ENCODE results near the gene NTHL1. TPM values are rescaled to one million over a fixed set of nuclear protein-coding genes. Genes with fewer than 3 reads are reported as not detected.

The NTHL1 gene
- total and polyA plus RNA-seq, 2 experiments from 2014 or later, result 84.6 to 87.9 TPM

DNA sequence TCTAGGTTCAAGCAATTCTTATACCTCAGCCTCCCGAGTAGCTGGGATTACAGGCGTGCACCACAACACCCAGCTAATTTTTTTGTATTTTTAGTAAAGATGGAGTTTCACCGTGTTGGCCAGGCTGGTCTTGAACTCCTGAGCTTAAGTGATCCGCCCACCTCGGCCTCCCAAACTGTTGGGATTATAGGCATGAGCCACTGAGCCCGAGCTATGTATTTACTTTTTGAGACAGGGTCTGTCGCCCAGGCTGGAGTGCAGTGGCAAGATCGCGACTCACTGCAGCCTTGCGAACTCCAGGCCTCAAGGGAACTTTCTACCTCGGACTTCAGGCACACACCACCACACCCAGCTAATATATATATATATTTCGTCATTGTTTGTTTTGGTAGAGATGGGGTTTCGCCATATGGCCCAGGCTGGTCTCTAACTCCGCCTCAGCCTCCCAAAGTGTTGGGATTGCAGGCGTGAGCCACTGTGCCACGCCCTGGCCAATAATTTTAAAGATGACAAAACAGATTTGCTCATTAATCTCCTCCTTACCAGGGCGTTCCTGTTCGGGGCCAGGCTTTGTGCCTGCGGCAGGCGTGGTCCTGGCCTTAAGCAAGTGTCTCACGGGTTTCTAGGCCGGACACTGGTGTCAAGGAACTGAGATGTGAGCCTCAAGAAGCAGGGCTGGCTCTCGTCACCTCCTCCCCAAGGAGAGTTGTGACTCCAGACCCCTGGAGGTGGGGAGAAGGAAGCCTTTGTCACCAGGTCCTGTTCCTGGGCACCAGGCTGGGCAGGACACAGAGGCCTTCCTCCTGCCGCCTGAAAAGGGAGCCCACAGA is 32.3 kb downstream of the NTHL1 start (continued):
- TF ChIP-seq, protein P1, sequence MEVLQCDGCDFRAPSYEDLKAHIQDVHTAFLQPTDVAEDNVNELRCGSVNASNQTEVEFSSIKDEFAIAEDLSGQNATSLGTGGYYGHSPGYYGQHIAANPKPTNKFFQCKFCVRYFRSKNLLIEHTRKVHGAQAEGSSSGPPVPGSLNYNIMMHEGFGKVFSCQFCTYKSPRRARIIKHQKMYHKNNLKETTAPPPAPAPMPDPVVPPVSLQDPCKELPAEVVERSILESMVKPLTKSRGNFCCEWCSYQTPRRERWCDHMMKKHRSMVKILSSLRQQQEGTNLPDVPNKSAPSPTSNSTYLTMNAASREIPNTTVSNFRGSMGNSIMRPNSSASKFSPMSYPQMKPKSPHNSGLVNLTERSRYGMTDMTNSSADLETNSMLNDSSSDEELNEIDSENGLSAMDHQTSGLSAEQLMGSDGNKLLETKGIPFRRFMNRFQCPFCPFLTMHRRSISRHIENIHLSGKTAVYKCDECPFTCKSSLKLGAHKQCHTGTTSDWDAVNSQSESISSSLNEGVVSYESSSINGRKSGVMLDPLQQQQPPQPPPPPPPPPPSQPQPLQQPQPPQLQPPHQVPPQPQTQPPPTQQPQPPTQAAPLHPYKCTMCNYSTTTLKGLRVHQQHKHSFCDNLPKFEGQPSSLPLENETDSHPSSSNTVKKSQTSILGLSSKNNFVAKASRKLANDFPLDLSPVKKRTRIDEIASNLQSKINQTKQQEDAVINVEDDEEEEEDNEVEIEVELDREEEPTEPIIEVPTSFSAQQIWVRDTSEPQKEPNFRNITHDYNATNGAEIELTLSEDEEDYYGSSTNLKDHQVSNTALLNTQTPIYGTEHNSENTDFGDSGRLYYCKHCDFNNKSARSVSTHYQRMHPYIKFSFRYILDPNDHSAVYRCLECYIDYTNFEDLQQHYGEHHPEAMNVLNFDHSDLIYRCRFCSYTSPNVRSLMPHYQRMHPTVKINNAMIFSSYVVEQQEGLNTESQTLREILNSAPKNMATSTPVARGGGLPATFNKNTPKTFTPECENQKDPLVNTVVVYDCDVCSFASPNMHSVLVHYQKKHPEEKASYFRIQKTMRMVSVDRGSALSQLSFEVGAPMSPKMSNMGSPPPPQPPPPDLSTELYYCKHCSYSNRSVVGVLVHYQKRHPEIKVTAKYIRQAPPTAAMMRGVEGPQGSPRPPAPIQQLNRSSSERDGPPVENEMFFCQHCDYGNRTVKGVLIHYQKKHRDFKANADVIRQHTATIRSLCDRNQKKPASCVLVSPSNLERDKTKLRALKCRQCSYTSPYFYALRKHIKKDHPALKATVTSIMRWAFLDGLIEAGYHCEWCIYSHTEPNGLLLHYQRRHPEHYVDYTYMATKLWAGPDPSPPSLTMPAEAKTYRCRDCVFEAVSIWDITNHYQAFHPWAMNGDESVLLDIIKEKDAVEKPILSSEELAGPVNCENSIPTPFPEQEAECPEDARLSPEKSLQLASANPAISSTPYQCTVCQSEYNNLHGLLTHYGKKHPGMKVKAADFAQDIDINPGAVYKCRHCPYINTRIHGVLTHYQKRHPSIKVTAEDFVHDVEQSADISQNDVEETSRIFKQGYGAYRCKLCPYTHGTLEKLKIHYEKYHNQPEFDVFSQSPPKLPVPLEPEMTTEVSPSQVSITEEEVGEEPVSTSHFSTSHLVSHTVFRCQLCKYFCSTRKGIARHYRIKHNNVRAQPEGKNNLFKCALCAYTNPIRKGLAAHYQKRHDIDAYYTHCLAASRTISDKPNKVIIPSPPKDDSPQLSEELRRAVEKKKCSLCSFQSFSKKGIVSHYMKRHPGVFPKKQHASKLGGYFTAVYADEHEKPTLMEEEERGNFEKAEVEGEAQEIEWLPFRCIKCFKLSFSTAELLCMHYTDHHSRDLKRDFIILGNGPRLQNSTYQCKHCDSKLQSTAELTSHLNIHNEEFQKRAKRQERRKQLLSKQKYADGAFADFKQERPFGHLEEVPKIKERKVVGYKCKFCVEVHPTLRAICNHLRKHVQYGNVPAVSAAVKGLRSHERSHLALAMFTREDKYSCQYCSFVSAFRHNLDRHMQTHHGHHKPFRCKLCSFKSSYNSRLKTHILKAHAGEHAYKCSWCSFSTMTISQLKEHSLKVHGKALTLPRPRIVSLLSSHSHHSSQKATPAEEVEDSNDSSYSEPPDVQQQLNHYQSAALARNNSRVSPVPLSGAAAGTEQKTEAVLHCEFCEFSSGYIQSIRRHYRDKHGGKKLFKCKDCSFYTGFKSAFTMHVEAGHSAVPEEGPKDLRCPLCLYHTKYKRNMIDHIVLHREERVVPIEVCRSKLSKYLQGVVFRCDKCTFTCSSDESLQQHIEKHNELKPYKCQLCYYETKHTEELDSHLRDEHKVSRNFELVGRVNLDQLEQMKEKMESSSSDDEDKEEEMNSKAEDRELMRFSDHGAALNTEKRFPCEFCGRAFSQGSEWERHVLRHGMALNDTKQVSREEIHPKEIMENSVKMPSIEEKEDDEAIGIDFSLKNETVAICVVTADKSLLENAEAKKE (CRISPR knock-in tag; IDR thresholded peaks at IDR 0.05), result no peak
- no peak for TF ChIP-seq POLR2AphosphoS5 (IDR thresholded peaks at IDR 0.05; ENCODE audit: low read depth)
- TF ChIP-seq EZH2 (IDR thresholded peaks at IDR 0.05; ENCODE audit: low read depth, unreplicated experiment), result no peak
- no peak for TF ChIP-seq ZNF331 (CRISPR knock-in tag; IDR thresholded peaks at IDR 0.05; ENCODE audit: low read depth)
- TF ChIP-seq, protein P2, sequence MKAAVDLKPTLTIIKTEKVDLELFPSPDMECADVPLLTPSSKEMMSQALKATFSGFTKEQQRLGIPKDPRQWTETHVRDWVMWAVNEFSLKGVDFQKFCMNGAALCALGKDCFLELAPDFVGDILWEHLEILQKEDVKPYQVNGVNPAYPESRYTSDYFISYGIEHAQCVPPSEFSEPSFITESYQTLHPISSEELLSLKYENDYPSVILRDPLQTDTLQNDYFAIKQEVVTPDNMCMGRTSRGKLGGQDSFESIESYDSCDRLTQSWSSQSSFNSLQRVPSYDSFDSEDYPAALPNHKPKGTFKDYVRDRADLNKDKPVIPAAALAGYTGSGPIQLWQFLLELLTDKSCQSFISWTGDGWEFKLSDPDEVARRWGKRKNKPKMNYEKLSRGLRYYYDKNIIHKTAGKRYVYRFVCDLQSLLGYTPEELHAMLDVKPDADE (IDR thresholded peaks at IDR 0.05), result no peak

DNA sequence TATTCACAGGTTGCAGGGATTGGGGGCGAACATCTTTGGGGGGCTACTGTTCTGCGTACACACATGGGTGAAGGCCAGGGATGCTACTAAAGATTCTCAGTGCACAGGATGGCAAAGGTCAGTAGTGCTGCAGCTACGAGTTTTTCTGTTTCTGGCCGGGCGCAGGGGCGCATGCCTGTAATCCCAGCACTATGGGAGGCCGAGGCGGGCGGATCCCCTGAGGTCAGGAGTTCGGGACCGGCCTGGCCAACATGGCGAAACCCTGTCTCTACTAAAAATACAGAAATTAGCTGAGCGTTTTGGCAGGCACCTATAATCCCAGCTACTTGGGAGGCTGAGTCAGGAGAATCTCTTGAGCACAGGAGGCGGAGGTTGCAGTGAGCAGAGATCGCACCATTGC is 34.1 kb downstream of the NTHL1 start:
- Histone ChIP-seq H3K27me3 (ENCODE audit: insufficient read depth) (peaks cover 8% of the 10 kb centered on the region), H3K79me2 (replicated peaks; ENCODE audit: insufficient read depth) (peaks cover 8% of the 10 kb centered on the region), H3K4me1 (ENCODE audit: insufficient read depth) (peaks cover 8% of the 10 kb centered on the region), H3K27ac (ENCODE audit: low read depth) (no peak overlapping the region), H2AFZ (no peak overlapping the region), H3K4me3 (no peak overlapping the region), H4K20me1 (replicated peaks; ENCODE audit: insufficient read depth) (peaks cover 1% of the 10 kb centered on the region), H3K4me2 (no peak overlapping the region), H3K36me3 (ENCODE audit: insufficient read depth) (no peaks in the 10 kb centered on the region), H3F3A (replicated peaks; ENCODE audit: low read depth) (peaks cover 5% of the 10 kb centered on the region), H3K9me2 (ENCODE audit: insufficient read depth) (no peaks in the 10 kb centered on the region)
- ATAC-seq (no peak), DNase-seq (ENCODE audit: low spot score) (no peak)
- peaks cover 8% of the 10 kb centered on the region for H3K4me1 Mint-ChIP-seq
- H3K27ac Mint-ChIP-seq, result no peak overlapping the region
- no peaks in the 10 kb centered on the region for H3K9me3 Mint-ChIP-seq
- no peak overlapping the region; the same call in 2 of the 3 replicates for H3K4me3 Mint-ChIP-seq
- peaks cover 3% of the 10 kb centered on the region; the same call in 2 of the 3 replicates for H3K36me3 Mint-ChIP-seq (ENCODE audit: low read depth)
- peaks cover 15% of the 10 kb centered on the region for H3K27me3 Mint-ChIP-seq (ENCODE audit: insufficient read depth, low read depth, poor library complexity)
- TF ChIP-seq EZH2 (IDR thresholded peaks at IDR 0.05; ENCODE audit: low read depth, unreplicated experiment) (no peak), POLR2AphosphoS5 (IDR thresholded peaks at IDR 0.05; ENCODE audit: low read depth) (no peak)
- TF ChIP-seq, protein P1 (CRISPR knock-in tag; IDR thresholded peaks at IDR 0.05), result no peak

All from GM23338 (cell line).